K562 treated with DMSO at 1 percent for 12 hours (cell line): Measurements from ENCODE around the gene TAF1. TPM values are rescaled to one million over a fixed set of nuclear protein-coding genes. Genes with fewer than 3 reads are reported as not detected.

ENCODE experiments used
- total RNA-seq: library from RNA; unstranded; fragments of 300-600 nt; gene quantifications from 2 replicates; pipeline ENCODE4 v1.2.3, GENCODE V29; 2022; ENCODE audit not compliant: insufficient read depth

TAF1 gene, protein sequence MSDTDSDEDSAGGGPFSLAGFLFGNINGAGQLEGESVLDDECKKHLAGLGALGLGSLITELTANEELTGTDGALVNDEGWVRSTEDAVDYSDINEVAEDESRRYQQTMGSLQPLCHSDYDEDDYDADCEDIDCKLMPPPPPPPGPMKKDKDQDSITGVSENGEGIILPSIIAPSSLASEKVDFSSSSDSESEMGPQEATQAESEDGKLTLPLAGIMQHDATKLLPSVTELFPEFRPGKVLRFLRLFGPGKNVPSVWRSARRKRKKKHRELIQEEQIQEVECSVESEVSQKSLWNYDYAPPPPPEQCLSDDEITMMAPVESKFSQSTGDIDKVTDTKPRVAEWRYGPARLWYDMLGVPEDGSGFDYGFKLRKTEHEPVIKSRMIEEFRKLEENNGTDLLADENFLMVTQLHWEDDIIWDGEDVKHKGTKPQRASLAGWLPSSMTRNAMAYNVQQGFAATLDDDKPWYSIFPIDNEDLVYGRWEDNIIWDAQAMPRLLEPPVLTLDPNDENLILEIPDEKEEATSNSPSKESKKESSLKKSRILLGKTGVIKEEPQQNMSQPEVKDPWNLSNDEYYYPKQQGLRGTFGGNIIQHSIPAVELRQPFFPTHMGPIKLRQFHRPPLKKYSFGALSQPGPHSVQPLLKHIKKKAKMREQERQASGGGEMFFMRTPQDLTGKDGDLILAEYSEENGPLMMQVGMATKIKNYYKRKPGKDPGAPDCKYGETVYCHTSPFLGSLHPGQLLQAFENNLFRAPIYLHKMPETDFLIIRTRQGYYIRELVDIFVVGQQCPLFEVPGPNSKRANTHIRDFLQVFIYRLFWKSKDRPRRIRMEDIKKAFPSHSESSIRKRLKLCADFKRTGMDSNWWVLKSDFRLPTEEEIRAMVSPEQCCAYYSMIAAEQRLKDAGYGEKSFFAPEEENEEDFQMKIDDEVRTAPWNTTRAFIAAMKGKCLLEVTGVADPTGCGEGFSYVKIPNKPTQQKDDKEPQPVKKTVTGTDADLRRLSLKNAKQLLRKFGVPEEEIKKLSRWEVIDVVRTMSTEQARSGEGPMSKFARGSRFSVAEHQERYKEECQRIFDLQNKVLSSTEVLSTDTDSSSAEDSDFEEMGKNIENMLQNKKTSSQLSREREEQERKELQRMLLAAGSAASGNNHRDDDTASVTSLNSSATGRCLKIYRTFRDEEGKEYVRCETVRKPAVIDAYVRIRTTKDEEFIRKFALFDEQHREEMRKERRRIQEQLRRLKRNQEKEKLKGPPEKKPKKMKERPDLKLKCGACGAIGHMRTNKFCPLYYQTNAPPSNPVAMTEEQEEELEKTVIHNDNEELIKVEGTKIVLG (N-terminal part only)
- 6.0 and 25.3 TPM in 2 replicates for total RNA-seq

DNA sequence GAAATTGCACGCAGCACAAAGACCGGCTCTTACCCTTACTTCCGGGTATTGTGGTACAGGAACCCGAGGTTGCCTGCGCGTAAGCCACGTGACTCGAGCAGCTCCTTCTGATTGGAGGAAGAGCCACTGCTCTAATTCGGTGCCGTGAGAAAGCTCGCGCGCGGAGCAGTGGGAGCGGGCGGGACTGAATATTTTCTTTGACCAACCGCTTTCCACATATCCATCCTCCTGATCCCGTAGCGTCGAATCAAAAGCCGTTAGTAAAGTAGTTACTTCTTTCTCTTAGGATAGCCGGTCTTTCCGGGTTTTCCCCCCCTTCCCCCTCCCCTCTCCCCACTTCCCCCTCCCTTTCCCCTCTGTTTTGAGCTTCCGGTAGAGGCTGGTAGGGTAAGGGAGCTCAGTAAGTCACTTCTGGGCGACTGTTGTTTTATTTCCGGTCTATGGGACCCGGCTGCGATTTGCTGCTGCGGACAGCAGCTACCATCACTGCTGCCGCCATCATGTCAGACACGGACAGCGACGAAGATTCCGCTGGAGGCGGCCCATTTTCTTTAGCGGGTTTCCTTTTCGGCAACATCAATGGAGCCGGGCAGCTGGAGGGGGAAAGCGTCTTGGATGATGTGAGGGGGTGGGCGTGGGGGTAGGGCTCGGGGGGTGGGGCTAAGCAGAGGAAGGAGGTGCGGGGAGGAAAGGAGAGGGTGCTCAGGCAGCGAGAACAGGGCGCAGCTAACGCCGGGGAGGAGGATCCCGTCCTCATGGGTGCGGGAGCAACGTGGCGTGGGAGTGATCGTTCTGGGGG is at the start of gene TAF1:
Gene TAF1 (plus strand): TSS at position 483 of the 799 bp plus-strand sequence. CDS start 18 bp downstream, at position 501.

Other genes starting within 250 kb of the TAF1 start
- gene MED12, start 247.8 kb upstream of the TAF1 start, total RNA-seq = 7.6 and 52.7 TPM in 2 replicates
- 0.58 and 2.1 TPM in 2 replicates for gene NLGN3, start 221.5 kb upstream of the TAF1 start, total RNA-seq
- not detected in 2 replicates for gene GJB1, start 143.1 kb upstream of the TAF1 start, total RNA-seq
- gene ZMYM3, start 112.2 kb upstream of the TAF1 start, total RNA-seq = 8.2 and 26.9 TPM in 2 replicates
- 216 and 402 TPM in 2 replicates for gene NONO, start 82.7 kb upstream of the TAF1 start, total RNA-seq
- 0.99 and 1.5 TPM in 2 replicates for gene ITGB1BP2, start 64.6 kb upstream of the TAF1 start, total RNA-seq
- gene OGT, start 166.7 kb downstream of the TAF1 start, total RNA-seq = 18.4 and 99.9 TPM in 2 replicates
- 1.9 and 2.7 TPM in 2 replicates for gene GCNA, start 212.1 kb downstream of the TAF1 start, total RNA-seq